Heart right ventricle (tissue), 16 donors: ENCODE measurements around the gene PHACTR3. TPM values are rescaled to one million over a fixed set of nuclear protein-coding genes. Genes with fewer than 3 reads are reported as not detected.

Experiments
- ATAC-seq, 8 donors: fragments of 200-7000 bp; cut with Tn5 transposase; one replicate each; pipeline ENCODE4 v1.9.1; 2020; ENCODE audit warnings: mild to moderate bottlenecking in 8 of 8, moderate library complexity in 8 of 8, moderate number of reproducible peaks in 1 of 8
- DNase-seq, 2 donors: peaks; one replicate each; pipeline ENCODE4 v3.0.0-alpha.2; 2020
- H3K27ac ChIP-seq, 10 donors: fragments of 200-600 bp; sonication (generic) in 2 of 10; one replicate each; pipeline versions ENCODE4 v1.5.0 to v1.8.0; 2020 to 2022; ENCODE audit warnings: mild to moderate bottlenecking in 3 of 10
- H3K27me3 ChIP-seq, 7 donors: fragments of 200-600 bp; one replicate each; pipeline ENCODE4 v1.8.0; 2021 to 2022; ENCODE audit warnings: mild to moderate bottlenecking in 2 of 7
- H3K36me3 ChIP-seq, 9 donors: fragments of 200-600 bp; sonication (generic) in 1 of 9; one replicate each; pipeline versions ENCODE4 v1.5.0 to v1.8.0; 2020 to 2022; ENCODE audit warnings: mild to moderate bottlenecking in 2 of 9
- H3K4me1 ChIP-seq, 9 donors: fragments of 200-600 bp; sonication (generic) in 1 of 9; one replicate each; pipeline versions ENCODE4 v1.5.0 to v1.8.0; 2020 to 2022; ENCODE audit warnings: mild to moderate bottlenecking in 4 of 9
- H3K4me3 ChIP-seq, 10 donors: fragments of 200-600 bp; sonication (generic) in 2 of 10; one replicate each; pipeline versions ENCODE4 v1.5.0 to v1.8.0; 2020 to 2022; ENCODE audit warnings: mild to moderate bottlenecking in 7 of 10, moderate library complexity in 2 of 10
- H3K9me3 ChIP-seq, 11 donors: fragments of 200-600 bp in 10 of 11; sonication (generic) in 2 of 11; one replicate each; pipeline versions ENCODE4 v1.5.0 to v1.8.0; 2013 to 2022; ENCODE audit warnings: mild to moderate bottlenecking in 2 of 11, control low read depth in 1 of 11, moderate library complexity in 1 of 11
- CTCF ChIP-seq, 9 donors: fragments of 200-600 bp; sonication (generic) in 2 of 9; IDR thresholded peaks; one replicate each; pipeline versions ENCODE4 v1.5.0 to v1.8.0; 2021 to 2022; ENCODE audit warnings: antibody characterized with exemption in 9 of 9, mild to moderate bottlenecking in 5 of 9, moderate library complexity in 1 of 9
- WGBS, 2 donors: extraction: QIAGEN DNeasy Blood & Tissue Kit; methylation state at CpG; one replicate each; pipeline ENCODE4 v1.1.7; 2013; ENCODE audit warnings: inconsistent platforms in 1 of 2; 5-methylcytosine and 5-hydroxymethylcytosine counted together
- intact Hi-C, 10 donors: fragments of 100-400 bp; cut with DNase I; formaldehyde crosslinking; loops; one replicate each; pipeline versions ENCODE4 v1.11.1 to v1.14.2; 2022
- polyA plus RNA-seq, 2 donors: library from polyadenylated mRNA; stranded (reverse); fragments of 200-250 nt; gene quantifications; one replicate each; pipeline ENCODE4 v1.2.3, GENCODE V29; 2013
- total RNA-seq, 10 donors: library from RNA; stranded (reverse); fragmentation: NEBNext Ultra II Directional in 3 of 10; extraction: Animal tissue kit (Norgen Biotek cat#: 25700) in 3 of 10; gene quantifications; one replicate each; pipeline versions ENCODE4 v1.2.1 to v1.2.4, GENCODE V29; 2021 to 2023
- donor health status: Arrhythmogenic right ventricular cardiomyopathy.
- donor health status: ischemic (EF 13 %, LVEDD 7.1; RV severe dilation, severe dysfunction).
- donor health status: healthy with polysubstance abuse.
- donor health status: DM: no; HTN: yes; CAD: no.
- donor health status: DM: no; HTN: no; CAD: no.
- donor health status: ischemic (EF 25% LVEDD 6.9; RV normal size, moderate dysfunction).
- donor health status: ischemic (EF 25% LVEDD 5.7; RV mildly dilated, moderate dysfunction).
- donor health status: healthy.
- donor health status: DM: yes; HTN: yes; CAD: no.
- donor health status: Ischemic cardiomyopathy.
- donor health status: ischemic (EF 35%, LVEDD 5.7; RV mildly dilated, moderate dysfunction).
- donor health status: nonischemic (EF 11% LVEDD 7.7; RV severe dilation, severe dysfunction).
- donor health status: DM: yes; HTN: yes; CAD: no.
- donor health status: PGD.
- donor health status: ischemic (EF 29% LVEDD 5.4; RV normal size, mild dysfunction).
- donor health status: nonischemic (EF 23%, LVEDD 6.1; RV moderate dilation, normal function).

PHACTR3 gene
- total and polyA plus RNA-seq, 12 donors, result 0.51 to 24.1 (median 3.7) TPM

GRCh38 chr20:59604741-59605600, 631 bp downstream of the PHACTR3 start:
- Histone ChIP-seq H3K36me3 (no peaks in the 10 kb centered on the region), H3K4me1 (peaks cover 0 to 16% (median 10%) of the 10 kb centered on the region in 9 donors), H3K27ac (no peak overlapping the region), H3K27me3 (peaks cover 17 to 94% (median 73%) of the 10 kb centered on the region in 7 donors), H3K9me3 (no peaks in the 10 kb centered on the region), H3K4me3 (peak overlapping the region in 8 of 10 donors; percentile 32 to 42 (median 34))
- no peak for TF ChIP-seq CTCF (IDR thresholded peaks at IDR 0.05)
- DNase-seq (peak in 1 of 2 donors; percentile 23), ATAC-seq (peak in 5 of 8 donors; percentile 37 to 60 (median 45))
- 2% methylated on average over 73 to 88 of the region's 88 CpGs for WGBS, 2 donors
- intact Hi-C loops, result loop anchor here in 2 of 10 donors (5.0 to 10.0 kb wide), 2 partner anchors 90 to 147 kb away; no protein-coding TSS in a partner anchor

GRCh38 chr20:59605601-59606364, 1.4 kb downstream of the PHACTR3 start:
- peaks cover 0 to 16% (median 10%) of the 10 kb centered on the region in 9 donors for H3K4me1 ChIP-seq
- peak overlapping the region in 7 of 10 donors; percentile 32 to 42 (median 36) for H3K4me3 ChIP-seq
- ATAC-seq (no peak), DNase-seq (no peak)
- no peaks in the 10 kb centered on the region for H3K9me3 ChIP-seq
- WGBS, 2 donors, result 26 to 28% methylated on average over 26 of the region's 26 CpGs
- H3K27me3 ChIP-seq, result peaks cover 17 to 95% (median 70%) of the 10 kb centered on the region in 7 donors
- no peak for TF ChIP-seq CTCF (IDR thresholded peaks at IDR 0.05)
- H3K27ac ChIP-seq, result no peak overlapping the region
- H3K36me3 ChIP-seq, result no peaks in the 10 kb centered on the region
- intact Hi-C loops, result loop anchor here in 1 of 10 donors (10.0 kb wide), 1 partner anchor 89 kb away; no protein-coding TSS in a partner anchor

- 79 to 85% methylated on average over 4 of the region's 4 CpGs for WGBS, 2 donors
- Histone ChIP-seq H3K27ac (no peak overlapping the region), H3K27me3 (peaks cover 17 to 87% (median 64%) of the 10 kb centered on the region in 7 donors), H3K4me1 (peaks cover 0 to 17% (median 10%) of the 10 kb centered on the region in 9 donors), H3K9me3 (no peaks in the 10 kb centered on the region), H3K4me3 (no peak overlapping the region), H3K36me3 (no peaks in the 10 kb centered on the region)
- intact Hi-C loops, result loop anchor here in 1 of 10 donors (10.0 kb wide), 1 partner anchor 88 kb away; no protein-coding TSS in a partner anchor
- no peak for TF ChIP-seq CTCF (IDR thresholded peaks at IDR 0.05)
- ATAC-seq (no peak), DNase-seq (no peak)
Measured at GRCh38 chr20:59606566-59606965, 2.2 kb downstream of the PHACTR3 start.

GRCh38 chr20:59608396-59608795, 4.1 kb downstream of the PHACTR3 start:
- Histone ChIP-seq H3K27me3 (peaks cover 15 to 72% (median 55%) of the 10 kb centered on the region in 7 donors), H3K4me1 (peaks cover 0 to 17% (median 10%) of the 10 kb centered on the region in 9 donors), H3K36me3 (no peaks in the 10 kb centered on the region), H3K27ac (no peak overlapping the region), H3K4me3 (no peak overlapping the region), H3K9me3 (no peaks in the 10 kb centered on the region)
- DNase-seq (no peak), ATAC-seq (no peak)
- no peak for TF ChIP-seq CTCF (IDR thresholded peaks at IDR 0.05)
- WGBS, 2 donors, result 83 to 85% methylated on average over 6 of the region's 6 CpGs
- intact Hi-C loops, result loop anchor here in 1 of 10 donors (10.0 kb wide), 1 partner anchor 86 kb away; no protein-coding TSS in a partner anchor
